ENCODE data around the gene KCNMA1. TPM values are rescaled to one million over a fixed set of nuclear protein-coding genes. Genes with fewer than 3 reads are reported as not detected.

The KCNMA1 gene
- polyA plus RNA-seq, 1 donor from 2014 or later = 60.8 TPM

DNA sequence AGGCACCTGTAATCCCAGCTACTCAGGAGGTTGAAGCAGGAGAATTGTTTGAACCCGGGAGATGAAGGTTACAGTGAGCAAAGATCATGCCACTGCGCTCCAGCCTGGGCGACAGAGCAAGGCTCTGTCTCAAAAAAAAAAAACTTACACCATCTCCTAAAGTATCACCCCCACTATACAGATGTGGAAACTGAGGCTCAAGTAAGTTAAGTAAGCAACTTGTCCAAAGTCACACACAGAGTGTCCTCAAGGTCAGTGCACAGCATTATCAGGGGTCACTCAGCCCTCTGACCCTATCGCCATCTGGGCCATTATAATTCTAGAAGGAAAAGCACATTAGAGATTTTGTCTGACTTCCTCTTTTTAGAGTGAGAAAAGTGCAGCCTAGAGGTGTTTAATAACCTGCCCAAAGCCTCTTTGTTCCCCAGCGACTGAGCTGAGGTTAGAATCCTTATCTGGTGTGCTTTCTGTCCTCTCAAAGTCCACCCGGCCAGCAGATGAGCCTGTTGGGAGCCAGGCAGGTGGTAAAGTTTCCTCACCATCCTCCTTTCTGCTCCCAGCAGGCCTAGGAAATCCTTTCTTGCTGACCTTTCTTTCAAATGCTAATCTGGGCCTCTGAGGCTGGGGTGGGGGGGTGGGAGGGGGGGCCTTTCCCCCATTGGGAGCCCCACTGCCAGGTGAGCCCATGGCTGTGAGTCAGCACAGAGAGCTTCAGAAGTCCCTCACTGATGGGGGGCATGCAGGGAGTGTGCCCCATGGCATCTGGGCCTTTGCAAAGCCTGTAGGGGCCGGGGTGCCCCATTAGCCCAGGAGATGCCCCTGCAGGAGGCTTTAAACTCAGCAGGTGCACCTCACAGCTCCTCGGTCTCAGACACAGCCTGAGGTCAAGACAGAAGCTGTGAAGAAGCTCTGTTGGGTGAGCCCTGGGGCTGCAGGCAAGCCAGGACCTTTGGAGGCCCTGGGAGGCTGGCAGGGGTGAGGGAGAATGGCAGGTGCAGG, 12.0 kb upstream of the KCNMA1 start:
- no peak overlapping the region for H3K4me2 ChIP-seq (ENCODE audit: low read length)
- H3K27me3 ChIP-seq (ENCODE audit: insufficient read depth, low read depth, low read length) = no peaks in the 10 kb centered on the region
- H3K27ac ChIP-seq (ENCODE audit: low read length) = no peak overlapping the region
- no peaks in the 10 kb centered on the region for H3K9me3 ChIP-seq (ENCODE audit: low read length)
- no peaks in the 10 kb centered on the region for H4K20me1 ChIP-seq (ENCODE audit: insufficient read depth)
- H3K4me3 ChIP-seq (ENCODE audit: low read length) = no peak overlapping the region
- H2AFZ ChIP-seq (ENCODE audit: low read depth, low read length) = no peak overlapping the region
- no peak for TF ChIP-seq EP300 (conservative IDR thresholded peaks at IDR 0.05; ENCODE audit: poor library complexity, severe bottlenecking)
- TF ChIP-seq RAD21 (conservative IDR thresholded peaks at IDR 0.05) = no peak
- TF ChIP-seq MXI1 (conservative IDR thresholded peaks at IDR 0.05; ENCODE audit: poor library complexity, severe bottlenecking) = no peak
- TF ChIP-seq SMC3 (conservative IDR thresholded peaks at IDR 0.05; ENCODE audit: poor library complexity) = no peak
- TF ChIP-seq POLR2AphosphoS5 (IDR thresholded peaks at IDR 0.05) = no peak
- no peak for TF ChIP-seq EZH2 (IDR thresholded peaks at IDR 0.05; ENCODE audit: borderline replicate concordance, insufficient read depth, low read length, poor library complexity, severe bottlenecking)
- TF ChIP-seq, protein P1, sequence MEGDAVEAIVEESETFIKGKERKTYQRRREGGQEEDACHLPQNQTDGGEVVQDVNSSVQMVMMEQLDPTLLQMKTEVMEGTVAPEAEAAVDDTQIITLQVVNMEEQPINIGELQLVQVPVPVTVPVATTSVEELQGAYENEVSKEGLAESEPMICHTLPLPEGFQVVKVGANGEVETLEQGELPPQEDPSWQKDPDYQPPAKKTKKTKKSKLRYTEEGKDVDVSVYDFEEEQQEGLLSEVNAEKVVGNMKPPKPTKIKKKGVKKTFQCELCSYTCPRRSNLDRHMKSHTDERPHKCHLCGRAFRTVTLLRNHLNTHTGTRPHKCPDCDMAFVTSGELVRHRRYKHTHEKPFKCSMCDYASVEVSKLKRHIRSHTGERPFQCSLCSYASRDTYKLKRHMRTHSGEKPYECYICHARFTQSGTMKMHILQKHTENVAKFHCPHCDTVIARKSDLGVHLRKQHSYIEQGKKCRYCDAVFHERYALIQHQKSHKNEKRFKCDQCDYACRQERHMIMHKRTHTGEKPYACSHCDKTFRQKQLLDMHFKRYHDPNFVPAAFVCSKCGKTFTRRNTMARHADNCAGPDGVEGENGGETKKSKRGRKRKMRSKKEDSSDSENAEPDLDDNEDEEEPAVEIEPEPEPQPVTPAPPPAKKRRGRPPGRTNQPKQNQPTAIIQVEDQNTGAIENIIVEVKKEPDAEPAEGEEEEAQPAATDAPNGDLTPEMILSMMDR (IDR thresholded peaks at IDR 0.05; ENCODE audit: poor library complexity, severe bottlenecking) = no peak
- TF ChIP-seq, protein P2, sequence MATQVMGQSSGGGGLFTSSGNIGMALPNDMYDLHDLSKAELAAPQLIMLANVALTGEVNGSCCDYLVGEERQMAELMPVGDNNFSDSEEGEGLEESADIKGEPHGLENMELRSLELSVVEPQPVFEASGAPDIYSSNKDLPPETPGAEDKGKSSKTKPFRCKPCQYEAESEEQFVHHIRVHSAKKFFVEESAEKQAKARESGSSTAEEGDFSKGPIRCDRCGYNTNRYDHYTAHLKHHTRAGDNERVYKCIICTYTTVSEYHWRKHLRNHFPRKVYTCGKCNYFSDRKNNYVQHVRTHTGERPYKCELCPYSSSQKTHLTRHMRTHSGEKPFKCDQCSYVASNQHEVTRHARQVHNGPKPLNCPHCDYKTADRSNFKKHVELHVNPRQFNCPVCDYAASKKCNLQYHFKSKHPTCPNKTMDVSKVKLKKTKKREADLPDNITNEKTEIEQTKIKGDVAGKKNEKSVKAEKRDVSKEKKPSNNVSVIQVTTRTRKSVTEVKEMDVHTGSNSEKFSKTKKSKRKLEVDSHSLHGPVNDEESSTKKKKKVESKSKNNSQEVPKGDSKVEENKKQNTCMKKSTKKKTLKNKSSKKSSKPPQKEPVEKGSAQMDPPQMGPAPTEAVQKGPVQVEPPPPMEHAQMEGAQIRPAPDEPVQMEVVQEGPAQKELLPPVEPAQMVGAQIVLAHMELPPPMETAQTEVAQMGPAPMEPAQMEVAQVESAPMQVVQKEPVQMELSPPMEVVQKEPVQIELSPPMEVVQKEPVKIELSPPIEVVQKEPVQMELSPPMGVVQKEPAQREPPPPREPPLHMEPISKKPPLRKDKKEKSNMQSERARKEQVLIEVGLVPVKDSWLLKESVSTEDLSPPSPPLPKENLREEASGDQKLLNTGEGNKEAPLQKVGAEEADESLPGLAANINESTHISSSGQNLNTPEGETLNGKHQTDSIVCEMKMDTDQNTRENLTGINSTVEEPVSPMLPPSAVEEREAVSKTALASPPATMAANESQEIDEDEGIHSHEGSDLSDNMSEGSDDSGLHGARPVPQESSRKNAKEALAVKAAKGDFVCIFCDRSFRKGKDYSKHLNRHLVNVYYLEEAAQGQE (IDR thresholded peaks at IDR 0.05; ENCODE audit: borderline replicate concordance) = no peak
- no peak for TF ChIP-seq TAF1 (IDR thresholded peaks at IDR 0.05; ENCODE audit: low read depth)
- H3K9me2 ChIP-seq (ENCODE audit: insufficient read depth, low read length) = no peaks in the 10 kb centered on the region
- H3K9ac ChIP-seq (ENCODE audit: low read length) = no peak overlapping the region
- no peaks in the 10 kb centered on the region for H3K79me2 ChIP-seq (replicated peaks; ENCODE audit: insufficient read depth, low read length)
- no peaks in the 10 kb centered on the region for H3K36me3 ChIP-seq (ENCODE audit: insufficient read depth, low read length)
- H3F3A ChIP-seq (ENCODE audit: insufficient read depth, low read length, poor library complexity, severe bottlenecking) = no peaks in the 10 kb centered on the region

DNA sequence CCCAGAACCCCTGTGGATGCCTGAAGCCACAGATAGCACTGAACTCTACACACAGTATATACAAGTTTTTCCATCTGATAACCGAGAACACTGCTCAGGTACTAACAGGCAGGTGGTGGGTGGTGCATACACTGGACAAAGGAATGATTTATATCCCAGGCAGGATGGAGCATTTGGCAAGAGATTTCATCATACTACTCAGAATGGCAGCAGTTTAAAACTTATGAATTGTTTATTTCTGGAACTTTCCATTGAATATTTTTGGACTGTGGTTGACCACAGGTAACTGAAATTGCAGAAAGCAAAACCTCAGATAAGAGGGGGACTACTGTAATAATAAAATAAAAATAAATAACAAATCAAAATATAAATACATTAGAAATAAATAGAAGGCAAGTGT, 10.9 kb upstream of the KCNMA1 start:
- no peaks in the 10 kb centered on the region for H3K9me2 ChIP-seq (ENCODE audit: insufficient read depth, low read length)
- no peak for TF ChIP-seq SMC3 (conservative IDR thresholded peaks at IDR 0.05; ENCODE audit: poor library complexity)
- no peak for TF ChIP-seq EZH2 (IDR thresholded peaks at IDR 0.05; ENCODE audit: borderline replicate concordance, insufficient read depth, low read length, poor library complexity, severe bottlenecking)
- no peak for TF ChIP-seq POLR2AphosphoS5 (IDR thresholded peaks at IDR 0.05)
- no peak for TF ChIP-seq TAF1 (IDR thresholded peaks at IDR 0.05; ENCODE audit: low read depth)
- no peak for TF ChIP-seq RAD21 (conservative IDR thresholded peaks at IDR 0.05)
- TF ChIP-seq, protein P2 (IDR thresholded peaks at IDR 0.05; ENCODE audit: borderline replicate concordance) = no peak
- no peak for TF ChIP-seq EP300 (conservative IDR thresholded peaks at IDR 0.05; ENCODE audit: poor library complexity, severe bottlenecking)
- TF ChIP-seq MXI1 (conservative IDR thresholded peaks at IDR 0.05; ENCODE audit: poor library complexity, severe bottlenecking) = no peak
- TF ChIP-seq, protein P1 (IDR thresholded peaks at IDR 0.05; ENCODE audit: poor library complexity, severe bottlenecking) = no peak

More for the DNA sequence above, 10.9 kb upstream of the KCNMA1 start:
- no peaks in the 10 kb centered on the region for H4K20me1 ChIP-seq (ENCODE audit: insufficient read depth)
- no peaks in the 10 kb centered on the region for H3F3A ChIP-seq (ENCODE audit: insufficient read depth, low read length, poor library complexity, severe bottlenecking)
- no peaks in the 10 kb centered on the region for H3K79me2 ChIP-seq (replicated peaks; ENCODE audit: insufficient read depth, low read length)
- H3K27ac ChIP-seq (ENCODE audit: low read length) = no peak overlapping the region
- no peaks in the 10 kb centered on the region for H3K36me3 ChIP-seq (ENCODE audit: insufficient read depth, low read length)
- H3K4me2 ChIP-seq (ENCODE audit: low read length) = no peak overlapping the region
- no peaks in the 10 kb centered on the region for H3K27me3 ChIP-seq (ENCODE audit: insufficient read depth, low read depth, low read length)
- H3K9ac ChIP-seq (ENCODE audit: low read length) = no peak overlapping the region
- no peak overlapping the region for H2AFZ ChIP-seq (ENCODE audit: low read depth, low read length)
- no peak overlapping the region for H3K4me3 ChIP-seq (ENCODE audit: low read length)
- H3K9me3 ChIP-seq (ENCODE audit: low read length) = peaks cover 4% of the 10 kb centered on the region

All from neural cell (in vitro differentiated cells).